HG02759 (cell line): ENCODE measurements around the gene HCFC1R1.

ENCODE experiments used
- ATAC-seq: cut with Tn5 transposase; IDR thresholded peaks from one replicate; pipeline ENCODE4 v1.9.1; 2021; ENCODE audit warnings: mild to moderate bottlenecking, moderate library complexity; ENCODE audit not compliant: unreplicated experiment

HCFC1R1 gene

GRCh38 chr16:3035972-3036725, 12.4 kb upstream of the HCFC1R1 start:
- ATAC-seq: no peak

GRCh38 chr16:3035289-3035971, 11.7 kb upstream of the HCFC1R1 start:
- no peak for ATAC-seq

- no peak for ATAC-seq
These were observed 8.9 kb upstream of the HCFC1R1 start for GRCh38 chr16:3032624-3033023.

GRCh38 chr16:3030222-3031212, 6.8 kb upstream of the HCFC1R1 start:
- ATAC-seq: no peak

- no peak for ATAC-seq
These were observed 5.9 kb upstream of the HCFC1R1 start for GRCh38 chr16:3029491-3030221.

- no peak for ATAC-seq
These were observed 5.1 kb upstream of the HCFC1R1 start for GRCh38 chr16:3028716-3029319.

- ATAC-seq: peak; percentile 38
These were observed 4.4 kb upstream of the HCFC1R1 start for GRCh38 chr16:3027983-3028715.

GRCh38 chr16:3027489-3027795, 3.7 kb upstream of the HCFC1R1 start:
- no peak for ATAC-seq

- no peak for ATAC-seq
These were observed 3.1 kb upstream of the HCFC1R1 start for GRCh38 chr16:3026609-3027488.

- ATAC-seq: no peak
These were observed 2.2 kb upstream of the HCFC1R1 start for GRCh38 chr16:3026003-3026378.

GRCh38 chr16:3025032-3026002, 1.6 kb upstream of the HCFC1R1 start:
- no peak for ATAC-seq

GRCh38 chr16:3023415-3023668, 400 bp downstream of the HCFC1R1 start:
- ATAC-seq: no peak

- no peak for ATAC-seq
These were observed 893 bp downstream of the HCFC1R1 start for GRCh38 chr16:3022684-3023414.

GRCh38 chr16:3022208-3022683, 1.5 kb downstream of the HCFC1R1 start:
- ATAC-seq: no peak

- no peak for ATAC-seq
These were observed 2.1 kb downstream of the HCFC1R1 start for GRCh38 chr16:3021449-3022207.
